WI38 (cell line): ENCODE data around the gene FADS2.

Experiments
- H3K4me3 ChIP-seq: 2 replicates; pipeline ENCODE4 v1.5.1; 2011; ENCODE audit warnings: low read depth, mild to moderate bottlenecking, control low read depth, low read length
- TF ChIP-seq, protein P1 (sequence below): IDR thresholded peaks from 2 replicates; pipeline ENCODE4 v1.5.1; 2012; ENCODE audit warnings: low read depth, mild to moderate bottlenecking, control low read depth, low read length

FADS2 gene

DNA sequence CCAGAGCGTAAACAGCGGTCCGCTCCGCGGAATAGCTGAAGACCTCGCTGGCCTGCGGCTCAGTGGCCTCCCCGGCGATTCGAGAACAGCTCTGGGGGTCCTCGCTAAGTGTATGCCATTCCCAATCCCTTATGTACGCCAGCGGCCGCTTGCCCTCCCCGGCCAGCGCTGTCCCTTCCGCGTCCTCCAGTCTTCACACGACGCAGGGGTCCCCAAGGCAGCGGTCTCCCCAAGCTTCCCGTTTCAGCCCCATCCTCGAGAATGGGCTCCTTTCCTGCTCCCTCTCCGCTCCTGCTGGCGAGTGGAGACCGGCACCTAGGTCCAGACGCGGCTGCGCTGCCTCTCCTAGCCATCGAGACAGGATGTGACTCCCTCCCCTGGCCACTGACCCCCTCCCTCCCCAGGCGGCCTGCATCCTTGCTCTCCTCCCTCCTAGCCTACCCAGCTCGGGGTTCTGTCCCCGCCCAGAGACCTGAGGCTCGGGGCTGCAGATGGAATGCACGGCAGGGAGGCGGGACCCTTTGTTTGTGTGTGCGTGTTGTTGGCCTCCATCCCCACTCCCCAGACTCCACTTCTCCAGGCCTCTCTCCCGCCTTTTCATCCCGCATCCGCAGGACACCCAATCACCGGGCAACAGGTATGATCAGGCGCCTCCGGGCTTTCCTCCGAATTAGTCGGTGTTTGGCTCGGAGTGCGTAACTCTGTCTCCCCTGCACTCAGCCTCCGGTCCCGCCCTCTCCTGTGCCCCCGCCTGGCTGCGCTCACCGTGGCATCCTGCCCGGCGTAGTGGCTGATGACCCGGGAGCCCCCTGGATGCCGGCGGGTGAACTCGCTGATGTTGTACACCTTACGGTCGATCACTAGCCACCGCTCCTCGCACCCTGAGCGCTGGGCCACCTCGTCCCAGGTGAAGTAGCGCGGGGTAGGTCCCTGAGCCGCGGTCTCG lies 12.0 kb upstream of the FADS2 start:
- H3K4me3 ChIP-seq = peak overlapping the region; percentile 76
- TF ChIP-seq, protein P1, sequence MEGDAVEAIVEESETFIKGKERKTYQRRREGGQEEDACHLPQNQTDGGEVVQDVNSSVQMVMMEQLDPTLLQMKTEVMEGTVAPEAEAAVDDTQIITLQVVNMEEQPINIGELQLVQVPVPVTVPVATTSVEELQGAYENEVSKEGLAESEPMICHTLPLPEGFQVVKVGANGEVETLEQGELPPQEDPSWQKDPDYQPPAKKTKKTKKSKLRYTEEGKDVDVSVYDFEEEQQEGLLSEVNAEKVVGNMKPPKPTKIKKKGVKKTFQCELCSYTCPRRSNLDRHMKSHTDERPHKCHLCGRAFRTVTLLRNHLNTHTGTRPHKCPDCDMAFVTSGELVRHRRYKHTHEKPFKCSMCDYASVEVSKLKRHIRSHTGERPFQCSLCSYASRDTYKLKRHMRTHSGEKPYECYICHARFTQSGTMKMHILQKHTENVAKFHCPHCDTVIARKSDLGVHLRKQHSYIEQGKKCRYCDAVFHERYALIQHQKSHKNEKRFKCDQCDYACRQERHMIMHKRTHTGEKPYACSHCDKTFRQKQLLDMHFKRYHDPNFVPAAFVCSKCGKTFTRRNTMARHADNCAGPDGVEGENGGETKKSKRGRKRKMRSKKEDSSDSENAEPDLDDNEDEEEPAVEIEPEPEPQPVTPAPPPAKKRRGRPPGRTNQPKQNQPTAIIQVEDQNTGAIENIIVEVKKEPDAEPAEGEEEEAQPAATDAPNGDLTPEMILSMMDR = no peak

DNA sequence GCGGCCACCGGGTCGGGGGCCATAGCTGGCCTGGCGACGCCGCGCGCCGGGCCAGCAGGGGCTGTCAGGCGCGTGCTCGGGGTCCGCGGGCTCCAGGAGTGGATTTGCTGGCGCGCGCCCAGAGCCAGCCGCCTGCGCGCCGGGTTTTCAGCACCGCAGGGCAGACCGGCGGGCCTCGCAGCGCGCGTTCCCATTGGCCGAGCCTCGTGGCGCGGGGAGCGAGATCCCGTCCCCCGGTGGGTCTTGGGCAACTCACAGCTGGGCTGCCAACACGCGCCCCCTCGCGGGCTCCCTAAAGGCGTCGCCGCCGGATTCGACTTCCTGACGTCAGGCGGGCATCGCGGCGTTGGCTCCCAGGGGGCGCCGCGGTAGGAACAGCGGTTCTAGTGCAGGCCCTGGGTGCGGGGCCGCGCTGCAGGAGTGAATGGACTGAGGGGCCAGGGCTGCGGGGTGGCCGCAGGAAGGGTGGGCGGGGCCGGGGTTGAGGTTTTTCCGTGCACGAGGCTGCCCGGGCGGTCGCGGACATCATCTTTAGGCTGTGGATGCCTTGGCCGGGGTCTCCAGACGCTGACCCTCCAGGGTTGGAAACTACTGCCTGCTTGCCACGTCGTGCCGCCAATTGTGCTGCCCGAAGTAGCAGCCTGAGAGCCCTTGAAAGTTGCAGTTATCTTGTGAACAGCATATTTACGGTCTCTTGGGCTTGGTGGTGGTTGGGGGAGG lies 11.2 kb upstream of the FADS2 start, which contains the start of gene FADS1:
TSS of gene FADS1 (minus strand) at position 268 of the 720 bp plus-strand sequence. CDS start at position 194, 74 bp downstream.
- H3K4me3 ChIP-seq = peak within 1 kb of the TSS; percentile 76
- TF ChIP-seq, protein P1 = peak; percentile 55

DNA sequence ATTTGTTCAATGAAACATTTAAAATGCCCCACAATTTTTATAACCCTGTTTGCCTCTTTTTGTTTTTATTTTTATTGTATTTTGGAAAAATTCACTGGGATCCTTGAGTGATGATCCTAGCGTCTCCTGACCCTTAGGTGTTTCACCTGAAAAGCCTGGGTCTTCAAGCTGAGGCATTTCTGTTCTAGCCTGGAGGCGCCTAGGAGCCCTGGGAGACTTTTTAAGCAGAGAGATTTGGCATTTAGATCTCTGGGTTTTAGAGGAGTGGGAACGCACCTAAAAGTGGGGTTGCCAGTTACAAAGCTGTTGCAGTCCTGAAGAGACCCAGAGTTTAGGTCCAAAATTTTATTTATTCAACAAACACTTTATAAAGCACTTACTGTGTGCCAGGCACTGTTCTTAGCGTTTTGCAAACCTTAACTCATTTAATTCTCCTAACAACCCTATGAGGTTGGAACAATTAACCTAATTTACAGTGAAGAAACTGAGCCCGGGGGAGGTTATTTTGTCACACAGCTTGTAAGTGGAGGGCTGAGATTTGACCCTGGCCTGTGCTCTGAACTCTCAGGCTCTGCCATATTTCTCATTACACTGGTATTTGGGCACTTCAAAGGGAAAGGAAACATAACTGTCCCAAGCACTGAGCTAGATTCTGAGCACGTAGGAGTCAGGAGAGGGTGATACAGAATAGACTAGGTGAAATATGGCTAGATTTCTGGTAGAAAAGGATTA lies 10.5 kb upstream of the FADS2 start:
- TF ChIP-seq, protein P1 = no peak
- peak overlapping the region; percentile 76 for H3K4me3 ChIP-seq

DNA sequence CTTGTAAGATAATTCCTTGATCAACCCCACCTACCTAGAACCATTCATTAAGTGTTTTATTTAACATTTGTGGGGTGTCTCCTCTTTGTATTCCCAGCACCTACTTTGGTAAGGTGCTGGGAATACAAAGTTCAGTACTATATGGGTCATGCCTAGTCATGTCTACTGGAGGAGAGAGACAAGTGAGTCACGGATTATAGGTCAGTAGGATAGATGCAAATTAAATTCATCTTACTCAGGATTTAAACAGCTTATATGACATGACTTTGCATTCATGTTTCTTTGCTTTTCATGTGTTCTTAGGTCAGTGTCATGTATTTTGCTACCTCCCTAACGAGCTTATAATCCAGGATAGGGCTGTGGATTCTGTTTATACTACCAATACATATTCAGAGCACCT lies 7.9 kb upstream of the FADS2 start:
- TF ChIP-seq, protein P1 = no peak
- no peak overlapping the region for H3K4me3 ChIP-seq

DNA sequence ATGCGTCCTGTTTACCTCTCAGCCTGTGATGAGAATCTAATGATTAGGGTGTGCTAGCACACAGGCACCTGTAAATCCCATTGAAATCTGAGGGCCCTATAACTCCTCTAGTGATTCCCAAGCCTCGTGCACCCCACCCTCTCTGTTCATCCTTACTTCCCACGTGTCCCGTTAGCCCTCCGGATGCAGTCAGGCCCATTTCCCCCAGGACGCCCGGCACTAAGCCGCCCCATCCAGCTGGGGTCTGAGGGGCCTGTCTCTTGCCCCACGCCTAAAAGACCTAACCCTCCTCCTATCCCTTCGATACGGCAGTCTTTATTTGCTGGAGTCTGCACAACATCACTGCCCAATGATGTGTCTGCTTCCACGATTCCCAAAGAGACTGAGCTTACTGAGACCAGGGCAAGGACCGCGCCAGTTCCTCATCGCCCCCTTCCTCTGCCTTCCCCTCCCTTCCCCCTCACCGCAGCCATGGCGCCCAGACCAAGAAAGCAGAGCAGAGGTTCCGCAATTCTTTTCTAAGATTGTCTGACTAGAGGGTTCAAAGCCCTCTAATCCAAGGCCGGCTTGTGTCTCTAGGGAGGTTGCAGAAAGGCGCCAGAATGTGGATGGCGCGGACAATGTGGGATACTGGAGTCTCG lies 1.1 kb upstream of the FADS2 start:
- peak overlapping the region; percentile 81 for H3K4me3 ChIP-seq
- TF ChIP-seq, protein P1 = no peak

DNA sequence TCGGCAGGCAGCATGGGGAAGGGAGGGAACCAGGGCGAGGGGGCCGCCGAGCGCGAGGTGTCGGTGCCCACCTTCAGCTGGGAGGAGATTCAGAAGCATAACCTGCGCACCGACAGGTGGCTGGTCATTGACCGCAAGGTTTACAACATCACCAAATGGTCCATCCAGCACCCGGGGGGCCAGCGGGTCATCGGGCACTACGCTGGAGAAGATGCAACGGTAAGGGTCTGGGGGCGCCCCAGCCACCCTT lies 204 bp downstream of the FADS2 start:
- H3K4me3 ChIP-seq = peak overlapping the region; percentile 81
- TF ChIP-seq, protein P1 = no peak
